CD14-positive monocyte (primary cell): Measurements from ENCODE around the gene PGD. TPM values are rescaled to one million over a fixed set of nuclear protein-coding genes. Genes with fewer than 3 reads are reported as not detected.

ENCODE experiments used
- DNase-seq, 3 donors: peaks; one replicate each; pipeline ENCODE4 v3.0.0-alpha.2; 2011 to 2022
- H2AFZ ChIP-seq: 2 replicates; pipeline ENCODE4 v1.6.0; 2012; ENCODE audit warnings: mild to moderate bottlenecking, low read depth, low read length, inconsistent platforms; ENCODE audit not compliant: insufficient read depth, poor library complexity, severe bottlenecking
- H3K27ac ChIP-seq, 2 donors: 1 replicate in 1 of 2; 2 replicates in 1 of 2; pipeline ENCODE4 v1.5.1; 2012 to 2013; ENCODE audit warnings: low read length in 2 of 2, control low read depth in 1 of 2, inconsistent platforms in 1 of 2, low read depth in 1 of 2, mild to moderate bottlenecking in 1 of 2
- H3K27me3 ChIP-seq, 2 donors: one replicate each; pipeline versions ENCODE4 v1.6.0 to v1.6.1; 2011 to 2013; ENCODE audit warnings: low read length in 2 of 2; ENCODE audit not compliant: control insufficient read depth in 2 of 2, insufficient read depth in 2 of 2
- H3K36me3 ChIP-seq, 2 donors: replicated peaks in 1 of 2; 1 replicate in 1 of 2; 2 replicates in 1 of 2; pipeline versions ENCODE4 v1.5.1 to v1.6.1; 2012 to 2013; ENCODE audit warnings: low read length in 2 of 2, control low read depth in 1 of 2, inconsistent platforms in 1 of 2, mild to moderate bottlenecking in 1 of 2; ENCODE audit not compliant: insufficient read depth in 2 of 2, control insufficient read depth in 1 of 2
- H3K4me1 ChIP-seq, 2 donors: 1 replicate in 1 of 2; 2 replicates in 1 of 2; pipeline versions ENCODE4 v1.5.1 to v1.6.1; 2012 to 2013; ENCODE audit warnings: low read length in 2 of 2, control low read depth in 1 of 2, inconsistent platforms in 1 of 2, mild to moderate bottlenecking in 1 of 2, moderate library complexity in 1 of 2; ENCODE audit not compliant: insufficient read depth in 2 of 2, control insufficient read depth in 1 of 2
- H3K4me2 ChIP-seq: replicated peaks from 2 replicates; pipeline ENCODE3; 2012; ENCODE audit warnings: low read length, moderate library complexity, mild to moderate bottlenecking; ENCODE audit not compliant: poor library complexity, severe bottlenecking; ENCODE audit errors: extremely low read depth
- H3K4me3 ChIP-seq, 3 experiments: fragments of 200-600 bp in 1 of 3; sonication (generic) in 1 of 3; replicated peaks in 1 of 3; 1 replicate in 2 of 3; 2 replicates in 1 of 3; pipeline ENCODE4 v1.5.1; 2011 to 2013; ENCODE audit warnings: low read length in 3 of 3, mild to moderate bottlenecking in 3 of 3, control low read depth in 2 of 3, low read depth in 2 of 3, inconsistent platforms in 1 of 3, moderate library complexity in 1 of 3
- H3K79me2 ChIP-seq: 2 replicates; pipeline ENCODE4 v1.6.0; 2012; ENCODE audit warnings: mild to moderate bottlenecking, control low read depth, inconsistent platforms, low read length, moderate library complexity; ENCODE audit not compliant: insufficient read depth
- H3K9ac ChIP-seq: 2 replicates; pipeline ENCODE4 v1.6.0; 2017; ENCODE audit warnings: low read length, mild to moderate bottlenecking; ENCODE audit not compliant: insufficient read depth, poor library complexity, severe bottlenecking
- H3K9me3 ChIP-seq, 2 donors: replicated peaks in 1 of 2; 1 replicate in 1 of 2; 2 replicates in 1 of 2; pipeline versions ENCODE4 v1.5.1 to v1.6.1; 2012 to 2013; ENCODE audit warnings: low read length in 2 of 2, control low read depth in 1 of 2; ENCODE audit not compliant: control insufficient read depth in 1 of 2, insufficient read depth in 1 of 2
- H4K20me1 ChIP-seq: 2 replicates; pipeline ENCODE4 v1.6.0; 2012; ENCODE audit warnings: mild to moderate bottlenecking, low read length, control low read depth, moderate library complexity; ENCODE audit not compliant: insufficient read depth
- H3K27ac Mint-ChIP-seq, 7 donors: one replicate each; pipeline ENCODE4 v1.8.0; 2020; ENCODE audit warnings: mild to moderate bottlenecking in 7 of 7, mixed read lengths in 7 of 7, moderate library complexity in 6 of 7, inconsistent platforms in 2 of 7
- H3K27me3 Mint-ChIP-seq, 3 donors: one replicate each; pipeline ENCODE4 v1.8.0; 2021 to 2022; ENCODE audit warnings: low read depth in 3 of 3, mild to moderate bottlenecking in 3 of 3, mixed read lengths in 3 of 3, moderate library complexity in 3 of 3, inconsistent platforms in 1 of 3
- H3K36me3 Mint-ChIP-seq, 2 donors: one replicate each; pipeline ENCODE4 v1.8.0; 2020; ENCODE audit warnings: mixed read lengths in 2 of 2, inconsistent platforms in 1 of 2, mild to moderate bottlenecking in 1 of 2
- H3K4me1 Mint-ChIP-seq: one replicate; pipeline ENCODE4 v1.8.0; 2020; ENCODE audit warnings: mild to moderate bottlenecking, mixed read lengths
- H3K4me3 Mint-ChIP-seq, 2 donors: one replicate each; pipeline ENCODE4 v1.8.0; 2020; ENCODE audit warnings: mild to moderate bottlenecking in 2 of 2, mixed read lengths in 2 of 2, moderate library complexity in 1 of 2
- H3K9me3 Mint-ChIP-seq, 7 donors: one replicate each; pipeline ENCODE4 v1.8.0; 2020 to 2022; ENCODE audit warnings: mixed read lengths in 7 of 7, mild to moderate bottlenecking in 6 of 7, moderate library complexity in 6 of 7, inconsistent platforms in 2 of 7
- WGBS: methylation state at CpG from one replicate; pipeline ENCODE4 v1.1.5; 2013; ENCODE audit warnings: missing lambda C conversion rate; ENCODE audit not compliant: insufficient coverage; 5-methylcytosine and 5-hydroxymethylcytosine counted together
- intact Hi-C, 2 donors: fragments of 100-400 bp; cut with micrococcal nuclease; formaldehyde crosslinking; loops; one replicate each; pipeline versions ENCODE4 v1.15.0 to v1.15.1; 2023
- polyA plus RNA-seq, 3 donors: library from polyadenylated mRNA; depleted of rRNA in 1 of 3; unstranded in 2 of 3; stranded (reverse) in 1 of 3; fragments of 300-500 nt in 2 of 3; fragments of >200 nt in 1 of 3; fragmentation: Illumina TruSeq in 2 of 3; gene quantifications; 1 replicate in 2 of 3; 2 replicates in 1 of 3; pipeline ENCODE4 v1.2.3, GENCODE V29; 2012 to 2021
- TF ChIP-seq, protein P1 (sequence below): fragments of 200-600 bp; IDR thresholded peaks from one replicate; pipeline ENCODE4 v1.8.0; 2022; ENCODE audit warnings: antibody characterized with exemption, mild to moderate bottlenecking

PGD gene
- polyA plus RNA-seq, 3 donors: 173 to 509 (median 471) TPM

DNA sequence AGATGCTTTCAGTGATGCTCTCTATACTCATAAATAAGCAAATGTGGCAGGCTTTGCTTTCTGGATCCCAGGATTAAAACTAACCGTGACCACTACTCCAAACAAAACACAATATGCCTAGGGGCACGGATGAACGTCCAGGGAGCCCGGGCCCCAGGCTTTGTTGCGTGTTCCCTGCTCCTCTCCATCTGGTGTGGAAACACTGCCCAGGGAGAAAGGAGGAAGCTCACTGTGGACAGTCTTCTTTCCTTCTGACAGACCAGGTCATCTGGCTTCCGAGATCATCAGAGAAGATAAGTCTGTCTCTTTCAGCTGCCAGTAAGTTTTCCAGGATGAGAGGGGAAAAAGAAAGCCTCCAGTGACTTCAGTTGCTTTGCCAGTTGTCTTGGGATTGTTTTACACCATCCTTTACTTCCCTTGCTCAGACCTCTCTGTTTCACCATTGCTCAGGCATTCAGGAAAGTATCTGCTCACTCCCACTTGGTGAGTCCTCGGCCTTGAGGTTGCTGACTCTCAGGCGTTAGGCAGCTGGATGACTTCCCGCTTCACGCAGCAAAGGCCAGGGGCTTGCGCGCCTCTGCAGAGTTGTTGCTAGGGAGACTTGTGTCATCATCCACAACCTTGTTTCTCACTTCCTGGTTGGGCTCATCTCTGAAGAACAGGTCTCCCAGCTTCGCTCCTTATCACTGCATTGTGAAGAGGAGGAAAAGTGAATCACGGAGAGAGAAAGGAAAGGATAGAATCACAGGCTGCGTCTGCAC, 20.6 kb upstream of the PGD start:
- Histone ChIP-seq H3K4me3 (peak overlapping the region in 1 of 3 experiments; percentile 15), H3K27ac (peak overlapping the region; percentile 71 to 78), H3K27me3 (no peaks in the 10 kb centered on the region), H3K4me2 (peak overlapping the region; percentile 38), H3K4me1 (peaks cover 22 to 32% of the 10 kb centered on the region in 2 donors), H3K9ac (no peak overlapping the region), H4K20me1 (no peaks in the 10 kb centered on the region), H3K9me3 (no peaks in the 10 kb centered on the region), H2AFZ (peak overlapping the region; percentile 19), H3K36me3 (peaks cover 30 to 59% of the 10 kb centered on the region in 2 donors), H3K79me2 (no peaks in the 10 kb centered on the region)
- TF ChIP-seq, protein P1, sequence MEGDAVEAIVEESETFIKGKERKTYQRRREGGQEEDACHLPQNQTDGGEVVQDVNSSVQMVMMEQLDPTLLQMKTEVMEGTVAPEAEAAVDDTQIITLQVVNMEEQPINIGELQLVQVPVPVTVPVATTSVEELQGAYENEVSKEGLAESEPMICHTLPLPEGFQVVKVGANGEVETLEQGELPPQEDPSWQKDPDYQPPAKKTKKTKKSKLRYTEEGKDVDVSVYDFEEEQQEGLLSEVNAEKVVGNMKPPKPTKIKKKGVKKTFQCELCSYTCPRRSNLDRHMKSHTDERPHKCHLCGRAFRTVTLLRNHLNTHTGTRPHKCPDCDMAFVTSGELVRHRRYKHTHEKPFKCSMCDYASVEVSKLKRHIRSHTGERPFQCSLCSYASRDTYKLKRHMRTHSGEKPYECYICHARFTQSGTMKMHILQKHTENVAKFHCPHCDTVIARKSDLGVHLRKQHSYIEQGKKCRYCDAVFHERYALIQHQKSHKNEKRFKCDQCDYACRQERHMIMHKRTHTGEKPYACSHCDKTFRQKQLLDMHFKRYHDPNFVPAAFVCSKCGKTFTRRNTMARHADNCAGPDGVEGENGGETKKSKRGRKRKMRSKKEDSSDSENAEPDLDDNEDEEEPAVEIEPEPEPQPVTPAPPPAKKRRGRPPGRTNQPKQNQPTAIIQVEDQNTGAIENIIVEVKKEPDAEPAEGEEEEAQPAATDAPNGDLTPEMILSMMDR: no peak
- H3K4me1 Mint-ChIP-seq: peaks cover 36% of the 10 kb centered on the region
- peaks cover 47 to 67% of the 10 kb centered on the region in 2 donors for H3K36me3 Mint-ChIP-seq
- WGBS: 55% methylated on average over 6 of the region's 15 CpGs
- no peaks in the 10 kb centered on the region for H3K9me3 Mint-ChIP-seq
- peaks cover 0 to 2% (median 2%) of the 10 kb centered on the region in 3 donors for H3K27me3 Mint-ChIP-seq
- H3K27ac Mint-ChIP-seq: peak overlapping the region; percentile 84 to 95 (median 93)
- peak; percentile 82 to 90 (median 87) for DNase-seq
- H3K4me3 Mint-ChIP-seq: peak overlapping the region in 1 of 2 donors; percentile 27
- intact Hi-C loops: loop anchor here (1.0 to 5.0 kb wide), 4 partner anchors 49 to 119 kb away; no protein-coding TSS in a partner anchor

DNA sequence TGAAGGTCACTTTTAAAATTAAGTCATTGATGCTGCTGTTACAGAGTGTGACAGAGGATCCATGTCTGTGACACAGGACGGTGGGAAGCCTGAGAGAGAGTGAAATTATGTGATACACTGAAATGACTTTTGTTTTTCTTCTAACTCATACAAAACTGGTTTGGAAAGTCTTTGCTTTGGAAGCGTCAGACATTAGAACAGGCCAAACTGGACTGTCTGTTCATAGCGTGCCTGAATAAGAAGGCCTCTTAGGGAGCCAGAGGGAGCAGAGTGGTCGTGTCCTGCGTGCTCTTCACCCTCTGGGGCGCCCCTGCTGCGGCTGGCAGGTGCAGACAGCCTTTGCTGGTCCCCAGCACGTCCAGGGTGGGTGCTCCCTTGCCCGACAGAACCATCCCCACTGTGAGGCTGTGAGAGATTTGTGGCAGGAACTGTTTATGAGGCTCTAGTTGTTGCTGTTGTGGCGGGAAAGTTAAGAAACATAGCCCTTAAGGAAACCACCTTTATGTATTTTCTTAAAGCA, 19.7 kb upstream of the PGD start:
- Histone ChIP-seq H3K9ac (no peak overlapping the region), H3K4me1 (peaks cover 22 to 32% of the 10 kb centered on the region in 2 donors), H3K27me3 (no peaks in the 10 kb centered on the region), H3K4me2 (no peak overlapping the region), H3K79me2 (no peaks in the 10 kb centered on the region), H4K20me1 (no peaks in the 10 kb centered on the region), H3K9me3 (no peaks in the 10 kb centered on the region), H3K36me3 (peaks cover 23 to 55% of the 10 kb centered on the region in 2 donors), H3K4me3 (no peak overlapping the region), H2AFZ (peak overlapping the region; percentile 19), H3K27ac (peak overlapping the region in 1 of 2 donors; percentile 78)
- H3K27ac Mint-ChIP-seq: peak overlapping the region; percentile 84 to 95 (median 93)
- TF ChIP-seq, protein P1: no peak
- peaks cover 36% of the 10 kb centered on the region for H3K4me1 Mint-ChIP-seq
- peaks cover 0 to 2% (median 2%) of the 10 kb centered on the region in 3 donors for H3K27me3 Mint-ChIP-seq
- DNase-seq: no peak
- no peak overlapping the region for H3K4me3 Mint-ChIP-seq
- intact Hi-C loops: loop anchor here (5.0 kb wide), 2 partner anchors 113 to 118 kb away; no protein-coding TSS in a partner anchor
- H3K9me3 Mint-ChIP-seq: no peaks in the 10 kb centered on the region
- peaks cover 44 to 63% of the 10 kb centered on the region in 2 donors for H3K36me3 Mint-ChIP-seq
- 100% methylated on average over 7 of the region's 10 CpGs for WGBS
